GM19351 (cell line): ENCODE data around the gene CCKAR.
"Not testable (repeated sequence)": the region's sequence is repeated elsewhere in the genome, so short reads cannot be mapped to it uniquely, and the experiment has no call there.

Experiments
- ATAC-seq: cut with Tn5 transposase; IDR thresholded peaks from one replicate; pipeline ENCODE4 v1.9.1; 2021; ENCODE audit warnings: mild to moderate bottlenecking, moderate library complexity; ENCODE audit not compliant: unreplicated experiment

CCKAR gene

GRCh38 chr4:26490111-26490959 is at the start of gene CCKAR:
Gene CCKAR (minus strand): TSS chr4:26490484. CDS start chr4:26490267, 217 bp downstream.
- ATAC-seq, result no peak

- ATAC-seq, result no peak
Measured at GRCh38 chr4:26533685-26534084, 43.4 kb upstream of the CCKAR start.

GRCh38 chr4:26531491-26532116 is 41.3 kb upstream of the CCKAR start:
- ATAC-seq, result no peak

- ATAC-seq, result no peak
Measured at GRCh38 chr4:26530099-26530498, 39.8 kb upstream of the CCKAR start.

GRCh38 chr4:26529479-26529878 is 39.2 kb upstream of the CCKAR start:
- ATAC-seq, result no peak

- ATAC-seq, result no peak
Measured at GRCh38 chr4:26525771-26526150, 35.5 kb upstream of the CCKAR start.

- no peak for ATAC-seq
Measured at GRCh38 chr4:26525136-26525770, 35.0 kb upstream of the CCKAR start.

GRCh38 chr4:26524011-26524410 is 33.7 kb upstream of the CCKAR start:
- no peak for ATAC-seq

GRCh38 chr4:26522478-26522877 is 32.2 kb upstream of the CCKAR start:
- no peak for ATAC-seq

- no peak for ATAC-seq
Measured at GRCh38 chr4:26520728-26521450, 30.6 kb upstream of the CCKAR start.

- ATAC-seq, result no peak
Measured at GRCh38 chr4:26515936-26516335, 25.7 kb upstream of the CCKAR start.

- no peak for ATAC-seq
Measured at GRCh38 chr4:26510334-26510964, 20.2 kb upstream of the CCKAR start.

- no peak for ATAC-seq
Measured at GRCh38 chr4:26509681-26510333, 19.5 kb upstream of the CCKAR start.

GRCh38 chr4:26507286-26507685 is 17.0 kb upstream of the CCKAR start:
- no peak for ATAC-seq

- ATAC-seq, result no peak
Measured at GRCh38 chr4:26503844-26504243, 13.6 kb upstream of the CCKAR start.

GRCh38 chr4:26503427-26503826 is 13.1 kb upstream of the CCKAR start:
- ATAC-seq, result no peak

GRCh38 chr4:26500565-26500999 is 10.3 kb upstream of the CCKAR start:
- not testable (repeated sequence) for ATAC-seq

GRCh38 chr4:26496207-26496783 is 6.0 kb upstream of the CCKAR start:
- ATAC-seq, result no peak

- ATAC-seq, result no peak
Measured at GRCh38 chr4:26493461-26493860, 3.2 kb upstream of the CCKAR start.
